Ascending aorta (tissue), 2 donors: ENCODE data around the gene PEX16. TPM values are rescaled to one million over a fixed set of nuclear protein-coding genes. Genes with fewer than 3 reads are reported as not detected.

Source experiments
- DNase-seq, 2 donors: peaks; one replicate each; pipeline ENCODE4 v3.0.0-alpha.2; 2019; ENCODE audit warnings: low spot score in 2 of 2
- H3K27ac ChIP-seq, 2 donors: fragments of 200-600 bp; sonication (generic); one replicate each; pipeline ENCODE4 v1.5.1; 2016 to 2017; ENCODE audit warnings: mild to moderate bottlenecking in 1 of 2
- H3K27me3 ChIP-seq: fragments of 200-600 bp; sonication (generic); one replicate; pipeline ENCODE4 v1.5.1; 2017
- H3K36me3 ChIP-seq, 2 donors: fragments of 200-600 bp; sonication (generic); one replicate each; pipeline ENCODE4 v1.5.1; 2016
- H3K4me1 ChIP-seq, 2 donors: fragments of 200-600 bp; sonication (generic); one replicate each; pipeline ENCODE4 v1.5.1; 2016 to 2017; ENCODE audit warnings: mild to moderate bottlenecking in 1 of 2
- H3K4me3 ChIP-seq, 2 donors: fragments of 200-600 bp; sonication (generic); one replicate each; pipeline ENCODE4 v1.5.1; 2016 to 2017; ENCODE audit warnings: mild to moderate bottlenecking in 1 of 2
- H3K9me3 ChIP-seq, 2 donors: fragments of 200-600 bp; sonication (generic); one replicate each; pipeline ENCODE4 v1.5.1; 2016
- intact Hi-C: fragments of 100-400 bp; cut with DNase I; formaldehyde crosslinking; loops from one replicate; pipeline ENCODE4 v1.15.1; 2023
- total RNA-seq: library from RNA; depleted of rRNA; stranded (reverse); fragments of >200 nt; gene quantifications from one replicate; pipeline ENCODE4 v1.1.0, GENCODE V29; 2016
- TF ChIP-seq, protein P1 (sequence below), 3 experiments: fragments of 200-600 bp in 2 of 3; fragments of 450-650 bp in 1 of 3; sonication (generic) in 2 of 3; IDR thresholded peaks; one replicate each; pipeline ENCODE4 v1.5.1; 2016 to 2019; ENCODE audit warnings: antibody characterized with exemption in 3 of 3, mild to moderate bottlenecking in 1 of 3, moderate library complexity in 1 of 3

The PEX16 gene
- total RNA-seq, 1 donor from 2014 or later = 77.9 TPM

GRCh38 chr11:45949992-45950407, 32.3 kb upstream of the PEX16 start:
- intact Hi-C loops = no loop called here
- no peaks in the 10 kb centered on the region for H3K27me3 ChIP-seq
- H3K9me3 ChIP-seq = no peaks in the 10 kb centered on the region
- H3K27ac ChIP-seq = no peak overlapping the region
- no peaks in the 10 kb centered on the region for H3K4me1 ChIP-seq
- no peak for DNase-seq
- no peak overlapping the region for H3K4me3 ChIP-seq
- TF ChIP-seq, protein P1, sequence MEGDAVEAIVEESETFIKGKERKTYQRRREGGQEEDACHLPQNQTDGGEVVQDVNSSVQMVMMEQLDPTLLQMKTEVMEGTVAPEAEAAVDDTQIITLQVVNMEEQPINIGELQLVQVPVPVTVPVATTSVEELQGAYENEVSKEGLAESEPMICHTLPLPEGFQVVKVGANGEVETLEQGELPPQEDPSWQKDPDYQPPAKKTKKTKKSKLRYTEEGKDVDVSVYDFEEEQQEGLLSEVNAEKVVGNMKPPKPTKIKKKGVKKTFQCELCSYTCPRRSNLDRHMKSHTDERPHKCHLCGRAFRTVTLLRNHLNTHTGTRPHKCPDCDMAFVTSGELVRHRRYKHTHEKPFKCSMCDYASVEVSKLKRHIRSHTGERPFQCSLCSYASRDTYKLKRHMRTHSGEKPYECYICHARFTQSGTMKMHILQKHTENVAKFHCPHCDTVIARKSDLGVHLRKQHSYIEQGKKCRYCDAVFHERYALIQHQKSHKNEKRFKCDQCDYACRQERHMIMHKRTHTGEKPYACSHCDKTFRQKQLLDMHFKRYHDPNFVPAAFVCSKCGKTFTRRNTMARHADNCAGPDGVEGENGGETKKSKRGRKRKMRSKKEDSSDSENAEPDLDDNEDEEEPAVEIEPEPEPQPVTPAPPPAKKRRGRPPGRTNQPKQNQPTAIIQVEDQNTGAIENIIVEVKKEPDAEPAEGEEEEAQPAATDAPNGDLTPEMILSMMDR (IDR thresholded peaks at IDR 0.05) = no peak
- H3K36me3 ChIP-seq = peaks cover 40 to 85% of the 10 kb centered on the region in 2 donors

- intact Hi-C loops = no loop called here
- no peaks in the 10 kb centered on the region for H3K27me3 ChIP-seq
- H3K9me3 ChIP-seq = no peaks in the 10 kb centered on the region
- H3K4me3 ChIP-seq = no peak overlapping the region
- H3K4me1 ChIP-seq = no peaks in the 10 kb centered on the region
- DNase-seq = no peak
- H3K27ac ChIP-seq = no peak overlapping the region
- peaks cover 51 to 91% of the 10 kb centered on the region in 2 donors for H3K36me3 ChIP-seq
- TF ChIP-seq, protein P1 (IDR thresholded peaks at IDR 0.05) = no peak
Observed at GRCh38 chr11:45948356-45948755, 30.7 kb upstream of the PEX16 start.

- DNase-seq = no peak
- Histone ChIP-seq H3K9me3 (no peaks in the 10 kb centered on the region), H3K27me3 (no peaks in the 10 kb centered on the region), H3K4me3 (no peak overlapping the region), H3K4me1 (no peaks in the 10 kb centered on the region), H3K36me3 (peaks cover 52 to 90% of the 10 kb centered on the region in 2 donors), H3K27ac (no peak overlapping the region)
- TF ChIP-seq, protein P1 (IDR thresholded peaks at IDR 0.05) = no peak
- intact Hi-C loops = no loop called here
Observed at GRCh38 chr11:45947885-45948284, 30.2 kb upstream of the PEX16 start.

DNA sequence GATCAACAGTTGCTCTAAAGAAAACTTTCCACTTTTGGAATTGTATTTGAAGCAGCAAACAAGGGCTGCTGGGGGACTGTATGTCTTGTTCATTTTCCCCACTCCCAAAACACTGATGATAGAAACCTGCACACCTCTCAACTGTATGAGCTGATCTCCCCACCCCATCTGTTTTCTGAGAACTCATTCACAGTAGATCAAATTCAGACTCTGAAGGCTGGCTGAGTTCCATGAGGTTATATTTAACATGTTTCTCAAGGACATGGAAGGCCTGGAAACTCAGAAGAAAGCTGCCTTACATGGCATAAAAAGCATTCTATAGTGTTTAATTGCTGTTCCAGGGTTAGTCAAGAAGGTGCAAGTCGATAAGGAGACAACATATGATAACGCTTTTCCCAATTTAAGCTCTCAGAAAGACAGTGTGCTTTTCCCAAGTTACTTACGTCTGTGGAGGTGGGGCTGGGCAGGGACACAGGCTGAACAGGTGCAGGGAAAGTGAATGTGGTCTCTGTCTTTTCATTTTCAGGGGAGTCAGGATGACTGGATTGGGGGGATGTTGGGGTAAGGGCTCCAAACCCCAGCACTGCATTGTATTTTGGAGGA, 27.8 kb upstream of the PEX16 start:
- DNase-seq = no peak
- TF ChIP-seq, protein P1 (IDR thresholded peaks at IDR 0.05) = no peak
- no peaks in the 10 kb centered on the region for H3K9me3 ChIP-seq
- H3K36me3 ChIP-seq = peaks cover 55 to 91% of the 10 kb centered on the region in 2 donors
- no peak overlapping the region for H3K4me3 ChIP-seq
- H3K4me1 ChIP-seq = no peaks in the 10 kb centered on the region
- H3K27me3 ChIP-seq = no peaks in the 10 kb centered on the region
- H3K27ac ChIP-seq = no peak overlapping the region
- intact Hi-C loops = no loop called here

DNA sequence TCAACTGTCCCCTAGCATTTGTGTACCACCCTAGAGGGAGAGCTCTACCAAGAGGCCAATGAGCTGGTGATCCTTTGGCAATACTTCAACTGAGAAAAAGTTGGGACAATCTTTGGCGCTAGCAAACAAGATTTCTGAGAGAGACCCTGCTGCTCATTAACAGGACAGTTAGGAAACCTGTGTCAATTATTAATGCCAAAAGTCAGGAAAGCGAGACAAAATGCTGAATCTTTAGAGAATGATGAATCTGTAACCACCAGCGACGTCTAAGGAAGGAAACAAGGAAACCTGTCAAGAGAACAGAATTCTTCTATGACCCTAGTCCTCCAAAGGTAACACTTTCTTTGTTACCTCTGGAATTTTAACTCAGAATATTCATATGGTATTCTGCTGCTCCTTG, 24.7 kb upstream of the PEX16 start:
- intact Hi-C loops = no loop called here
- H3K27ac ChIP-seq = no peak overlapping the region

More for the DNA sequence above, 24.7 kb upstream of the PEX16 start:
- H3K27me3 ChIP-seq = no peaks in the 10 kb centered on the region
- peaks cover 40 to 71% of the 10 kb centered on the region in 2 donors for H3K36me3 ChIP-seq
- TF ChIP-seq, protein P1 (IDR thresholded peaks at IDR 0.05) = no peak
- no peaks in the 10 kb centered on the region for H3K4me1 ChIP-seq
- no peak for DNase-seq
- no peak overlapping the region for H3K4me3 ChIP-seq
- no peaks in the 10 kb centered on the region for H3K9me3 ChIP-seq
